AG09319 (cell line): ENCODE results near the gene COA5.

Experiments
- DNase-seq: peaks from one replicate; pipeline ENCODE4 v3.0.0-alpha.2; 2010; ENCODE audit warnings: low read depth; ENCODE audit errors: extremely low read depth
- TF ChIP-seq, protein P1 (sequence below): IDR thresholded peaks from 2 replicates; pipeline ENCODE4 v1.5.1; 2011; ENCODE audit warnings: low read depth, mild to moderate bottlenecking, inconsistent platforms, low read length, moderate library complexity

Gene COA5

DNA sequence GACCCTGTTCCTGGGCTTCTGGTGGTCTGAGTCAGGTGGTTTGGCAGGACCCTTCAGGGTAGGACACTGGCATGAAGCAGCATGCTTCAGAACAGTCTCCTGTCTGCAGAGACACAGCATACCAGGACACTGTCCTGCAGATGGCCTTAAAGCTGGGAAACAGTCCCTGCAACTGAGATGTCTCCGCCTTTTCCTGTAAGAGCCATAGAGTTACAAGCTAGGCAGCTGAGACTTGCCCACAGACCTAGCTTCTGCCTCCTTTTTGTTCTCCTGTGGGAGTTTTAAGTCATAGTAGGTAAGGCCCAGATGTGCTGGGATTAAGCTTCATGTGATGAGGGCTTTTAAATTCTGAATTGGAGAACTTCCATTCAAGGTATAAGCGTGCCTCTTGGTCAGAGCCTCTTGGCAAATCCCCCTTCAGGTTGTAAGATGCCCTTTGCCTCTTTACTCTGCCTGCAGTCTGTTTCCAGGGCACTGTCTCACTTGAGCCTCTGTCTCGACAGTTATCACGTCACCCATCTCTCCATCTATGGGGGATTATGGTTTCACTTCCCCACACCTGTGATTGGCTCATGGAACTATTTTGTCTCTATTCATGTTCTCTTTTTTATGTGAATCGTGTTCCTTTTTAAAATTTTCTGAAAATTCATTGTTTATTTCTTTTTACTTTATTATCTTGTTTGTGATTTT, 51.8 kb downstream of the COA5 start:
- TF ChIP-seq, protein P1, sequence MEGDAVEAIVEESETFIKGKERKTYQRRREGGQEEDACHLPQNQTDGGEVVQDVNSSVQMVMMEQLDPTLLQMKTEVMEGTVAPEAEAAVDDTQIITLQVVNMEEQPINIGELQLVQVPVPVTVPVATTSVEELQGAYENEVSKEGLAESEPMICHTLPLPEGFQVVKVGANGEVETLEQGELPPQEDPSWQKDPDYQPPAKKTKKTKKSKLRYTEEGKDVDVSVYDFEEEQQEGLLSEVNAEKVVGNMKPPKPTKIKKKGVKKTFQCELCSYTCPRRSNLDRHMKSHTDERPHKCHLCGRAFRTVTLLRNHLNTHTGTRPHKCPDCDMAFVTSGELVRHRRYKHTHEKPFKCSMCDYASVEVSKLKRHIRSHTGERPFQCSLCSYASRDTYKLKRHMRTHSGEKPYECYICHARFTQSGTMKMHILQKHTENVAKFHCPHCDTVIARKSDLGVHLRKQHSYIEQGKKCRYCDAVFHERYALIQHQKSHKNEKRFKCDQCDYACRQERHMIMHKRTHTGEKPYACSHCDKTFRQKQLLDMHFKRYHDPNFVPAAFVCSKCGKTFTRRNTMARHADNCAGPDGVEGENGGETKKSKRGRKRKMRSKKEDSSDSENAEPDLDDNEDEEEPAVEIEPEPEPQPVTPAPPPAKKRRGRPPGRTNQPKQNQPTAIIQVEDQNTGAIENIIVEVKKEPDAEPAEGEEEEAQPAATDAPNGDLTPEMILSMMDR = no peak
- no peak for DNase-seq

- TF ChIP-seq, protein P1 = no peak
- no peak for DNase-seq
Observed at GRCh38 chr2:98555696-98556095, 52.6 kb downstream of the COA5 start.

- TF ChIP-seq, protein P1 = no peak
- DNase-seq = no peak
Observed at GRCh38 chr2:98554116-98554861, 54.0 kb downstream of the COA5 start.

DNA sequence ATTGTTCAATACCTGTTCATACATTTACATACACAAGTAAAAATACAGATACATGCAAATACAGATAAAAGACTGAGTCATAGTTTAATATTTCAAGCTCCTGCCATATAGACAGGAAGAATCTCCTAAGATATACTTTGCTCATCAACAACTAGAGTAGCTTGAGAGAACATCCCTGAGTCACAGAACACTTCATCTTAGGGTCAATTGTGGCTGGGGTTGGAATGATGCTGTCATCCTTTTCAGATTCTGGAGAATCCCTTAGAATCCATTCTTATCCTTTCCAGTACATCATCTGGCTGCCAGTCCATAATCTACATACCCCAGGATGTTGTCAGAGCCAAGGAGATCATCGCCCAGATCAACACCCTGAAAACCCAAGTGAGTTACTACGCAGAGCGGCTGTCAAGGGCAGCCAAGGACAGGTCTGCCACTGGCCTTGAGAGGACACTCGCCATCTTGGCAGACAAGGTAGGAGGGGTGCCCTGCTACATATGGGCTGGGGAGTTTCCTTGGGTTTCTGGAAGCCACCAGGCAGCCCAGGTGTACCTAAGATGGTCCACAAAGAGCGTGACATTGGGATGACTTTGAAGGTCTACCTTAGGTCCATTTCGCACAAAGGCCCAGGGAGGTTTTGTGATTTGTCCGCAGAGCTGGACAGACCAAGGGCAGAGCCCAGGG, 55.7 kb downstream of the COA5 start:
- TF ChIP-seq, protein P1 = no peak
- no peak for DNase-seq

DNA sequence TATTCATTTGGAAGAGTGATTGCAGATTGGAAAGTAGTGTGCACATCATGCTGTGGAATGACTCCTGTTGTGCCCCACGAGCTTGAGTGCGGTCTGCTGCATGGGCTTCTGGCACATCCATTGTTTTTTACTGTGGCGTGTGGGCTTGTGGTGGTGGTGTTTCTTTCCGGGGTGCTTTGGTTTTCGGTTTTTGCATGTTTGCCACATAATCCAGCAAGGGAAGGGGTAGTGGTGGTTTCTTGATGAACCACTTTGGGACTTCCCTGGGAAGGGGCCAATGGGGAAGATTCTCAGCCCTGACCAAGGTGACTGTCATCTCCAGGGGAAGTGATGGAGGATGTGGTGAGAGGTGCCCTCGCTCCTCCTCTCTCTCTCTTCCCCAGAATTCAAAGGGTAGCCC, 57.0 kb downstream of the COA5 start:
- no peak for DNase-seq
- TF ChIP-seq, protein P1 = no peak

DNA sequence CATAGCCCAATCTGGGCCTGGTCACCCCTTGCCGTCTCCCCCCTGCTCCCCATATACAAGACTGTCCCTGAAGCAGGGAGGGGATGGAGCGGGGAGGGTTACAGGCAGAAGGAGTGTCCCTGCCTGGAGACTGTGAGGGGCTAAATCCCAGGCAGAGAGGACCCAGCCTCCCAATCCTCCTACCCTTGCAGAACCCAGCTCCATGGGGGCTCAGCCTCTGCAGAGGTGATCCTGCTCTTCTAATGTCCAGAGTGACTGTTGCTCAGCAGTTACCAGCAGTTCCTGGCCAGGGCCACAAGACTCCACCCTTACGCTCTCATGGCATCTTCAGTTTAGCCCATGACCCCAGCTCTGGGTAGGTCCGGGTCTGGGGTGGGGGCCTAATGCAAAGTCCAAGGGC, 58.1 kb downstream of the COA5 start:
- TF ChIP-seq, protein P1 = no peak
- no peak for DNase-seq
